Cerebellar cortex (tissue), 1 donor: ENCODE measurements around the gene CBARP.
"Not testable (repeated sequence)": the region's sequence is repeated elsewhere in the genome, so short reads cannot be mapped to it uniquely, and the experiment has no call there.

Experiments
- DNase-seq: peaks from one replicate; pipeline ENCODE4 v3.0.0-alpha.2; 2015; ENCODE audit warnings: low spot score

Gene CBARP

DNA sequence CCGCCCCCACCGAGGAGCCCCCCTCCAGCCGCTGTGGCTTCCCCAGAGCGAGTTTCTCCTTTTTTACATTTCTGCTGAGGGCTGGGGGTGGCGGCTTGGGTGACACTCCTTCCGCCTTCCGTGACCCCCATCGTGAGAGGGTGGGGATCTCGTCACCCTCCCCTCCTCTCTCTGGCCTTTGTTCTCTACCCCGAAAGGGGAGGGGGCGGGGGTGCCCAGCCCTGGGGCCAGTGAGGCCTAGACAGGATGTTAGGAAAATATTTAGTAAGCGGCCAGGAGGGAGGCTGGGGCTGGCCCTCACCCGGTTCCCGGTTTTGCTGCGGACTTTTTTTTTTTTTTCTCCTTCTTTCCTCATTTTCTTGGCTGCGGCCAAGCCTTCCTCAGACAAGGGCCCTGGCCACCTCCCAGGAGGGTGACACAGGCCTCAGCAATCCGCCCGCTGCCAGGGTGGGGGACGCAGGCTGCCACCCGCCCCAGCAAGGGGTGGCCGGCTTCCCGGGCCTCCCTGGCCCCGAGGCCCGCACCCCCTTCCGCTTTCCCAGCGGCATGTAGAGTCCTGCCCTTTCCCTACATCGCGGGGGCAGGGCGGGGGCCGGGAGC is 14.5 kb upstream of the CBARP start:
- no peak for DNase-seq

DNA sequence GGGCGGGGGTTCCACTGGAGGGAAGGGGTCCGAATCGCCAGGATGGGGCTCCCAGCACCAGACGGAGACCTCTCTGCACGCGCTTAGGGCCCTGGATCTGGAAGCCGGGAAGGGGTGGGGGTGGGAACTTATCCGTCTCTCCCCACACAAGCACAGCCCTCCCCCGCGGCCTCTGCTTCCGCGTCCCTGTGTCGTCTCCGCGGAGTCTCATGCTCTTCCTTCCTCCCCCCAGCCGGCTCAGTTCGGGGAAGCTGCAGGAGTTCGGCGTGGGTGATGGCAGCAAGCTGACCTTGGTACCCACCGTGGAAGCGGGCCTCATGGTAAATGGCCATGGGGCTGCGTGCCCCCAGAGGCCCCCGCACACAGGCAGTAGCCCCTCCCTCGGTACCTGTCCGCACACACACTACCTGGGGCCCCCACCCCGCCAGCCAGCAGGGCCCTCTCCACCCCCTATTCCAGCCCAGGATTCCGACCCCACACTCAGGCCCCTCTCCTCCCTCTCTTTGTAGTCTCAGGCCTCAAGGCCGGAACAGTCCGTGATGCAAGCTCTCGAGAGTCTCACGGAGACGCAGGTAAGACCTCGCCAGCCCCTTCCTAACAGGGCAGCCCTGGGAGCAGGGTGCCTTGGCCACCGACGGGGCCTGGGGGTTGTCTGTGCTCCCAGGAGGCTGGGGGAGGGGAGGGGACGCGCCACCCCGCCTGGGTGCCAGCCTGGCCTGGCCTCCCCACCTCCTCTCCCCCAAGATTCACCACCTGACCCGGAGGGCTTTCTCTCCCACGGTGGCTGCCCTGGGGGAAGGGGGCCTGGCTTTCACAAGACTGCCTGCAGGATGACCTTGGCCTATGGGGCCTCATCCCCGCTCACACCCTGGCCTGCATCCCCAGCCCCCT is 13.8 kb upstream of the CBARP start:
- DNase-seq: peak; percentile 47

DNA sequence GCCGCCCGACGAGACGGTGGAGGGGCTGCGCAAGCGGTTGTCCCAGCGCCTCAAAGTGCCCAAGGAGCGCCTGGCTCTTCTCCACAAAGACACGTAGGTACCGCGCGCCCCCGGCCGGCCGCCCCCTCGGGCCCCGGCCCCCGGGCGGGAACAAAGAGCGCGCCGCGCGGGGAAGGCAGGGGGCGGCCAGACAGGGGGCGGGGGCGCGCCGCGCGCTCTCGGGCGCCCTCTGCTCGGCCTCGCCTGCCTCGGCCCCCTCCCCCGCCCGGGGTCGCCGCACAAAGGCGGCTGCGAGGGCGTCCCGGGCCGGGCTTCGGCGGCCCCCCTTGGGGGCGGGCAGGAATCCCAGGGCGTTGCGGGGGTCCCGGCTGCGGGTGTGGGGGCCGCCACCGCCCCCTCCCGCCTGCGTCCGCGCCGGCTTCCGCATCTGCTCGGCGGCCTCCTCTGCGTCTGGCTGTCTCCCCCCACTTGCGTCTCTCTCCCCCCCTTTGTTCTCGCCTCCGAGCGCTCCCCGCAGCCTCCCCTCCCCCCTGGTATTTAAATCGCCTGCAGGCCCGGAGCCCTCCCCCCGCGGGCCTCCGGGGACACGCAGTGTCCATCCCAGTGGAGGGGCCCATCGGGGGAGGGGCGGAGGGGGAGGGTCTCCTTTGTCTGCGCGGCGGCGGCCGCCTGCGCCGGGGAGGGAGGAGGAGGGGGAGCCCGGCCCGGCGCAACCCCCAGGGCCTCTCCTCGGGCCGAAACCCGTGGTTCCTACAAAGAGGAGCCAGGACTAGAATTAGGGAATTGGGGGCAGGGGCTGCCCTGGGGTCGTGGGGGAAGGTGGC is 12.8 kb upstream of the CBARP start:
- no peak for DNase-seq

DNA sequence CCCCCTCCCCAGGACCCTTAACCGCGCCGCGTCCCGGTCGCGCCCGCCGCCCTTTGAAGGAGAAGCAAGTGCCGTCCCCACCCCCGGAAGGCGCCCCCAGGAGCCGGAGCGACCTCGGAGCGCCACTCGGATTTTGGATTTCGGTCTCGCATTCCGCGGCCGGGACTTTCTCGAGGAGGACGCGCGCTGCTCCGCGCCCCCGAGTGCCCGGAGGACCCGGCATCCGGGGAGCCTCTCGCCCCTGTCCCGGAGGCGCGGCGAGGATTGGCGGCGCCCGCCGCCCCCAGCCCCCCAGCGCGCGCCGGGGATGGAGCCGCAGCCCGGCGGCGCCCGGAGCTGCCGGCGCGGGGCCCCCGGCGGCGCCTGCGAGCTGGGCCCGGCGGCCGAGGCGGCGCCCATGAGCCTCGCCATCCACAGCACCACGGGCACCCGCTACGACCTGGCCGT is 12.2 kb upstream of the CBARP start:
- no peak for DNase-seq

DNA sequence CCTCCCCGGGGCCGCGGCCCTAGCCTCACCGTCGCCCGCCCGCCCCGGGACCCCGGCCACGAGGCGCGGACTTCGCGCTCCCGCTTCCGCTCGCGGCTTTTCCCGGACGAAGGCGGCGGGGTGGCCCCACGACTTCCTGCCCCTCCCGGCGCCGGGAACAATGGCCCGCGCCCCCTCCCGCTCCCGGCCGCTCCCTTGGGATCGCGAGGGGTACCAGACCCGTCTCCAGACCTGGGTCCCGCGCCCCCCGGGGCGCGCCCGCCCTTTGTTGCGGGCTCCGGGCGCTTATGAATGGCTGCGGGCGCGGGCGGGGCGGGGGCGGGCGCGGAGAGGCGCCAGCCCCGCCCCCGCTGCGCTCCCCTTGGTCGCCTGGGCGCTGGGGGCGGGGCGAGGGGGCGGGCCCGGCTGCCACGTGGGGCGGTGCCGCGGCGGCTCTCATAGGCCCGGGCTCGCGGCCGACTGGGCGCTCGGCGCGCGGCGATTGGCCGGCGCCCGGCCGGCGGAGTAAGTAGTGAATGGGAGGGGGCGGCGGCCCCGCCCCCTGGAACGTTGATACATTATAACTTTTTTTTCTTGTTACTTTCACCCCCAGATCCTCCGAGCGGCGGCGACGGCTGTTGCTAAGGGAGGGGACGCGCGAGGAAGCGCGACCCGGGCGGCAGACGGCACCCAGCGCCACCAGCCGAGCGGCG is 11.6 kb upstream of the CBARP start:
- DNase-seq: peak; percentile 92

DNA sequence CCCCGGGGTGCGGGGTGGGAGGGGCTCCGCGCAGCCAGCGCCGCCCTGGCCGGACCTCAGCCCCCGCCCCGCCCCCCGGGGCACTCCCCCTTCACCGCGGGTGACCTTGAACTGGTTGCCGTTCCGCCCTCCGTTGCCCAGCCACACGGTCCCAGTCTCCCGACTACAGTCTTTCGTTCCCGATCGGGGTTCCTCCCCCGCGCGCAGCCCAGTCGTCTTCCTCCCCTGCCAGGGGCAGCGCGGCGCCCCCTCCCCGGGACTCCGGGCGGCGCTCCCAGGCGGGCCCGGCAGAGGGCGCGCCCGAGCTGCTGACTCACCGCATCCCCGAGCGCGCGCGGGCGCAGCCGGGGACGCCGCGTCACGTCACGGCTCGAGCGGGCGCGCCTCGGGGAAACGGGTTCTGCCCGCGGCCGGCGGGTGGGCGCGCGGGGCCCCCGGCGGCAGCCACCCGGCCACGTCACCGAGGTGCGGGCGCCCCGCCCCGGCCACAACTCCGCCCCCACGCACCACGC is 11.0 kb upstream of the CBARP start:
- DNase-seq: peak; percentile 66

DNA sequence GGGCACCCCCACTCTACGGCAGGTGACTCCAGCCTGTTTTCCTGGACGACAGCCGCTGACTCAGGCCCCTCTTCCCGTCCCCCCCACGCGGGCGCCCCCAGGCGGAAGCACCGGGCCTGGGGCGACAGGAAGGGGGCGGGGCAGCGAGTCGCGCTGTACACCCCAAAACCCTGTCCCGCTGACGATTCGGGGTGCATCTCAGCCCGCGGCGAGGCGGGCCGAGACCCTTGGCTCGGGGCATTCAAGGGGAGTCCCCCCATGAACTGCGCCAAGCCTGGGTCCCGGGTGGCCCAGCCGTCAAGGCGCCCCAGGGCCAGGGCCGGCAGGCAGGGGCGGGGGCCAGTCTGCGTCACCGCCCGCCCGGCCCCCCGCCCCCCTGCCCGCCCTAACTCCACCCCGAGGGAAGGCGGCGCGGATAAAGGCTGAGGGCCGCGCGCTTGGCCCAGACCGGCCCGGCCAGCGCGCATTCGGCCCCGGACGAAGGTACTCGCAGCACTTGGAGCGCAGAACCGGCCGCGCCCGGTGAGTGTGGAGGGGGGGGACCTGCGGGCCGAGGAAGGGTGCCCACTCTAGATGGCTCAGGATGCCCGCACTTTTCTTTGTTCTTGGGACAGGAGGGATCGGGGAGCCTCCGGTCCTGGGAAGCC is 10.5 kb upstream of the CBARP start, which contains the start of gene MIDN:
MIDN (plus strand) TSS at position 445 of the 647 bp plus-strand sequence. CDS start 1,714 bp downstream, outside the sequence.
- no peak for DNase-seq

DNA sequence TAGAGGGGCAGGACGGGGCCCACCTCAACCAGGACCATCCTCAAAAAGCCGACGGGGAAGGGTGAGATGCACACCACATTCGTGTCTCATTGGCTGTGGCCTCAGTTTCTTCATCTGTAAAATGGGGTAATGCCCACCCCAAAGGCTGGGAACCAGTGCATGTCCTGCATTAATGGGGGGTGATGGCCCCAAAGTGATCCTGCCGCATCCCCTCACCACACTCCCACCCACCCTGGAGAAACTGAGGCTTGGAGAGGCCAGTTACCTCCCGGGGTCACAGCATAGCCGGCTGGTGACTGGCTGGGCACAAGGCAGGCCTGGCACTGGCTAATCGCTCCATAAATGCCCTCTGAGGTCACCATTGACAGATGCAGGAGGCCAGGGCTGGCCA is 9.9 kb upstream of the CBARP start:
- no peak for DNase-seq

DNA sequence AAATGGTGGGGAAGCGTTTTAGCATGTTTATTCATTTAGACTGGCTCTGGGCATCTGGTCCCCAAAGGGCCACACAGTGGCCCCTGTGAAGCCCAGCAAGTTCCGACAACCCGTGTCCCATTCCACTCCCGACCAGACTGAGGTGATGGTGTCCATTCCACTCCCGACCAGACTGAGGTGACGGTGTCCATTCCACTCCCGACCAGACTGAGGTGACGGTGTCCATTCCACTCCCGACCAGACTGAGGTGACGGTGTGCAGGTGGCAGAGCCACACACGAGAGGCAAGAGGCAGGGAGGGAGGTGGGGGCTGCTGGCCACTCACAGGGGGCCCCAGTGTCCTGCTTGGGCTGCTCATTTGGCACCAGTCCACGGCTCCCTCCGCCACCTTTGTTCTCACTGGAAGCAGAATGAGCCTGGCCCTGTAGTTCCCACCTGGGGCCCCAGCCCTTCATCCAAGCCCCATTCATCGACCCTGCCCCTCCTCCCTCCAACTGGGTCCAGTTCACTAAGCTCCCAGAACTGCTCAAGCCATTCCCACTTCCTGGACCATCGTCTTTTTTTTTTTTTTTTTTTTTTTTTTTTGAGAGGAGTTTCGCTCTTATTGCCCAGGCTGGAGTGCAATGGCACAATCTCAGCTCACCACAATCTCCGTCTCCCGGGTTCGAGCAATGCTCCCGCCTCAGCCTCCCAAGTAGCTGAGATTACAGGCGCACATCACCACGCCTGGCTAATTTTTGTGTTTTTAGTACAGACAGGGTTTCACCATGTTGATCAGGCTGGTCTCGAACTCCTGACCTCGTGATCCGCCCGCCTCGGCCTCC is 8.7 kb upstream of the CBARP start:
- DNase-seq: not testable (repeated sequence)

DNA sequence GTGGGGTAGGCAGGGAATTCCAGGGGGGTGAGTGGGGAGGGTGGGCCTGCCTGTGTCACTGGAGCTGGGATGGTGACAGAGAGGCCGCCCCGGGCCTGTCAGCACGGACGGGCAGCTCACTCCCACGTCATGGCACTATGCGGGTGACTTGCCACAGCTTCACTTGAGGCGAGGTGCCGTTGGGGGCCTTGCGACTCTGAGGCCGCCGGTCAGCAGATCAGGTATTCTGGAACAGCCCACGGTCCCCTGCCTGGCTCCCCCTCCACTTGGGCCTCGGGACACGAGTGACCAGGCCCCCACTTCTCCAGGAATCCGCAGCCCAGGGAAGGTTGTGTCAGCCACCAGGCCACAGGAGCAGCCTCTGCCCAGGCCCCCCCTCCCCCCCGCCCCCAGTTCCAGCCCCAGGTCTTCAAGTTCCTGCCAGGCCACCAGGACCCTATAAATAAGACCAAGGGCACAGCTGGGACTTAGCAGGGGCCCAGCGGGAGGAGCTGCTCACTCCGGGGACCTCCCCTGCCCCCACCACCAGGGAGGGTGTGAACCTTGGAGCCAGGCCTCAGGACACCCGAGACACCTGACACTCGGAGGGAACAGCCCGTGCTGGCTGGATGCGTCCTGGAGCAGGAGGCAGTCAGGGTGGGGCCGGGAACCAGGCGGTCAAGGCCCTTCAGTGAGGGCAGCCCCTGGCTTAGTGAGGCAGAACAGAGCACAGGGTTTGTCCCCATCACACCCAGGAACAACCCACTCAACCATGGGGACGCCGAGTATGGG is 7.9 kb upstream of the CBARP start:
- no peak for DNase-seq

DNA sequence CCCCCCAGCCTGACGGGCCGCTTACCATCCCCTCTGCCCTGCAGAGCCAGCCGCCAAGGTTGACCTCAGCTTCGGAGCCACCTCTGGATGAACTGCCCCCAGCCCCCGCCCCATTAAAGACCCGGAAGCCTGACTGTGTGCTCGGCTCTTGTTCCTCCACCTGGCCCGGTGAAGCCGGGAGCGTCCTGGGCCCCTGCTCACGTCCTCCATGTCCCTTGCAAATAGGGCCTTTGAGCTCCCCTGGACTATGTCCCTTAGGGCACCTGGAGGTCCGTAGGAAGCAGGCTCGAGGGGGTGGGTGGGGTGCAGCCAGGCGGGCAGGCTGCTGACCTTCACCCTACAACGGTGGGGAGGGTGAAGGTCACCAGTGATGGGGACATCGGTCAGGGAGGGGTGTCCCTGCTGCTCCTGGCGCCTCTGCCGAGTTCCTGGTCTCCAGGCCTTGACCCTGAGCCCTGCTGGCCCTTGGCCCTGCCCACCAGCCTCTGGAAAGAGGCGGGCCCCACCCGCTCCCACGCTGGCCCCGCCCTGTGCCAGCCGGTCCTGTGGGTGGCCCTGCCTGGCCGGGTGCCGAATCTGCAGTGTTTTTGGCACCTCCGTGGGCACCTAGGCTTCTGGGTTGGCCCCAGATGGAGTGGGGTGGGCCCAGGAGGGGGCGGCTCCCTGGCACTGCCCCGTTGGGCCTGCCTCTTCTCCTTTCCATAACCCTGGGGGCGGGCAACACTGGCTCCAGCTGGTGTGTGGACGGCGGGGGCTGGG is 7.1 kb upstream of the CBARP start:
- DNase-seq: no peak

DNA sequence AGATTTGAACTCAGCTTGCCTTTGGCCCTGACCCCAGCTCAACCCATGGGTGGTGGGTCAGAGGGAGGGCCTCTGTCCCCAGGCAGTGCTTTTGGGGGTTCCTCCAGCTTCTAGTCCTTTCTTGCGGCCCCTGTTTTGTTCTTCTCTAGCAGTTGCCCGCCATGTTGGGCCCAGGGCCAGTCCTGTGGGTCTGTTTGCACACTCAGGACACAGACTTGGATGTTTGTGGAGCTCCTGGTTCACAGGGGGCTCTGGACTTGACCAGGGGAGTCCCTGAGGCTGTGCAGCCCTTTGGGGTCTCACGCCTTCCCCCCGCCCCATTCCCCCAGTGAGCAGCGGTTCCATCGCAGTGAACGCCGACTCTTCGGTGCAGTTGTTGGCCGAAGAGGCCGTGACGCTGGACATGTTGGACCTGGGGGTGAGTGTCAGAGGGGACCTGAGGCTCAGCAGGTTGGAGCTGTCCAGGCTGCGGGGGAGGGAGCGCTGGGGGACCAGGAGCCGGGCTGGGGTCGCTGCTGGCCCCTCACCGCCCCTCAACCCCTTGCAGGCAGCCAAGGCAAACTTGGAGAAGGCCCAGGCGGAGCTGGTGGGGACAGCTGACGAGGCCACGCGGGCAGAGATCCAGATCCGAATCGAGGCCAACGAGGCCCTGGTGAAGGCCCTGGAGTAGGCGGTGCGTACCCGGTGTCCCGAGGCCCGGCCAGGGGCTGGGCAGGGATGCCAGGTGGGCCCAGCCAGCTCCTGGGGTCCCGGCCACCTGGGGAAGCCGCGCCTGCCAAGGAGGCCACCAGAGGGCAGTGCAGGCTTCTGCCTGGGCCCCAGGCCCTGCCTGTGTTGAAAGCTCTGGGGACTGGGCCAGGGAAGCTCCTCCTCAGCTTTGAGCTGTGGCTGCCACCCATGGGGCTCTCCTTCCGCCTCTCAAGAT is 6.2 kb upstream of the CBARP start:
- peak; percentile 88 for DNase-seq

DNA sequence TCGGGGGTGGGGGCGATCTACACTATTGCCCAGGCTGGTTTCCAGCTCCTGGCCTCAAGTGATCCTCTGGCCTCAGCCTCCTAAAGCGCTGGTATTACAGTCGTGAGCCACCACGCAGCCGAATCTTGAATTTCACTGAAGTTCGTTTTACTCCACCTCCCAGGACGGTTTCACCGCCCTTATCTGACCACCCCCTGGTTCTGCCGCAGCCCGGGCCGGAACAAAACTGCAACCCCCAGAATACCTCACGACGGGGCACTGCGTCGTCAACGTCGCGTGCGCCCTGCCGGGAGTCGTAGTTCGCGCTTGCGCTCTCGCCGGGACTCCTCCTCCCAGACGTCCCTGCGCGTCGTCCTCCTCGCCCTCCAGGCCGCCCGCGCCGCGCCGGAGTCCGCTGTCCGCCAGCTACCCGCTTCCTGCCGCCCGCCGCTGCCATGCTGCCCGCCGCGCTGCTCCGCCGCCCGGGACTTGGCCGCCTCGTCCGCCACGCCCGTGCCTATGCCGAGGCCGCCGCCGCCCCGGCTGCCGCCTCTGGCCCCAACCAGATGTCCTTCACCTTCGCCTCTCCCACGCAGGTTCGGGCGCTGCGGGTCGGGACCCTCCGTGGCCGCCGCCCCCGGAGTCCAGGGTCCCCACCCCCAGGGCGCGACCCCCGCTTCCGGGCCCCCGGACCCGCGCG is 3.8 kb upstream of the CBARP start, which contains the start of gene ATP5F1D:
ATP5F1D (plus strand) TSS at position 335 of the 679 bp plus-strand sequence; CDS start at position 435, 100 bp downstream.
- DNase-seq: peak; percentile 92

DNA sequence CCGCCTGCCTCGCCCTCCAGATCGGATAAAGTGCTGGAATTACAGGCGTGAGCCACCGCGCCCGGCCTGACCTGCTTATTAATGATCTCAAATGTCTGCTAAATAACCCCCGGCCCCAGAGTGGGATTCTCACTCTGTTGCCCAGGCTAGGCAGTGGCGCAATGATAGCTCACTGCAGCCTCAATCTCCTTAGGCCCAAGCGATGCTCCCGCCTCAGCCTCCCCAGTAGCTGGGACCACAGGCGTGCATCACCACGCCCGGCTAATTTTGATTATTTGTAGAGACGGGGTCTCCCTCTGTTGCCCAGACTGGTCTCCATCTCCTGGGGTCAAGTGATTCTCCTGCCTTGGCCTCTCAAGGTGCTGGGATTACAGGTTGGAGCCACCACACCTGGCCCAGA is 3.1 kb upstream of the CBARP start:
- no peak for DNase-seq

DNA sequence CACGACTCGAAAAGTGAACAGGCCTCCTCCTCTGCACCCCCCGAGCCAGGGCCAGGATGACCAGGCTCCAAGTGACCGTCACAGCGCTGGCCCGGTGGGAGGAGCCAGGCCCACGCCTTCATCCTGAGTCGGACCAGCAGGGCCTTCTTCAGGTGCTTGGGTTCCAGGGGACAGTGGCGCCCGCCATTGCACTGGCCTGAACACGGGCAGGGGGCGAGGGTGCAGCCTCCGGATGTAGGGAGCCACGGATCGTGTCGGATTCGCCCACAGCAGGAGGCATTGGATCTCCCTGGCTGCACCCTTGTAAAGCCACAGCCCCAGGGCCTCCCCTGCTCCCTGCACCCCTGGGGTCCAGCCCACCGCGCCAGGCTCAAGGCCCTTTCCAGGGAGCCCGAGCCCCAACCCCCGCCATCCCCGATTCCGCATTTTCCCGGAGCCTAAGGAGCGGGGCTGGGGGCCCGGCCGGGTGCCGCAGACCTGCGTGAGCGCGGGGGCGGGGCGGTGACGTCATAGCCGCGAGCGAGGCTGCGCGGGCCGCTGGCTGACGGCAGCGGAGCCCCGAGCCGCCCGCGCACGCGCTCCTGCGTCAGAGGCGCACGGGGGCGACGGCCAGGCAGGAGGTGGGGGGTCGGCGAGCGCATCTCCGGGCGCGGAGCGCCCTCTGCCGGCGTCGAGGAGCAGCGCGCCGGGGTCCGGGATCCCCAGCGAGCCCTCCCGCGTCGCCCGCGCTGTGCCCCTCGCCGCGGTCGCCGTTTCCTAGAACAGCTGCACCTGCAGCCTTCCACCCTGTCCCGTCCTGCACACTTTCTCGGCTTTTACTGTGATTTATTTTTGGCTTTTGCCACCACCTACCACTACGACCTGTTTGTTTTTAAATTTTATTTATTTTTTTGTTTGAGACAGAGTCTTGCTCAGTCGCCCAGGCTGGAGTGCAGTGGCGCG is 2.3 kb upstream of the CBARP start:
- DNase-seq: peak; percentile 85

DNA sequence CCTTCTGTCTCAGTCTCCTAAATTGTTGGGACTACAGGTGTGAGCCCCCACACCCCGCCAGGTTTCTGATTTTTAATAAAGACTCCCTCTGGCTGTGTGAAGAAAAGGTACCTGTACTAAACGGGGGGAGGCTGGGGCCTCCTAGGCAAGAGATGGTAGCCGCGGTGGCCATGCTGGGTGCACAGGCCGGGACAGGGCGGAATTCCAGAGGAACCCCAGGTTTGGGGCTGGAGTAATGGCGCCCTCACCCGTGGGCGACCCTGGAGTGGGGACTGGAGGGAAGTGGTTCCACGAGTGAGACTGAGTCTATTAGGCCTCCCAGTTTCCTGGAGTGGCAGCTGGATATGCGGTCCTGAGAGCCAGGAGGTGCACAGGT is 1.6 kb upstream of the CBARP start:
- no peak for DNase-seq
